H1 (cell line): ENCODE data around the gene MCRS1. TPM values are rescaled to one million over a fixed set of nuclear protein-coding genes. Genes with fewer than 3 reads are reported as not detected.

ENCODE experiments used
- CBX8 ChIP-seq: fragments of 300-800, 300-1000 bp; sonication (generic); IDR thresholded peaks from 2 replicates; pipeline ENCODE4 v1.7.1; 2016; ENCODE audit warnings: low read depth, low read length, borderline replicate concordance
- CHD7 ChIP-seq: fragments of 300-600 bp; sonication (generic); IDR thresholded peaks from 2 replicates; pipeline ENCODE4 v1.7.1; 2012; ENCODE audit warnings: low read length, moderate library complexity, mild to moderate bottlenecking, inconsistent platforms; ENCODE audit not compliant: insufficient replicate concordance
- FOSL1 ChIP-seq: IDR thresholded peaks from 2 replicates; pipeline ENCODE4 v1.6.1; 2011; ENCODE audit warnings: mild to moderate bottlenecking, low read depth, low read length, moderate library complexity; ENCODE audit not compliant: insufficient read depth
- NANOG ChIP-seq: IDR thresholded peaks from 2 replicates; pipeline ENCODE4 v1.6.1; 2011; ENCODE audit warnings: low read length, low read depth, mild to moderate bottlenecking, inconsistent platforms; ENCODE audit not compliant: insufficient read depth, poor library complexity, severe bottlenecking
- NRF1 ChIP-seq: IDR thresholded peaks from 2 replicates; pipeline ENCODE4 v1.6.1; 2011; ENCODE audit warnings: mild to moderate bottlenecking, low read depth, low read length, improper control_type of control experiment
- SP2 ChIP-seq: IDR thresholded peaks from 2 replicates; pipeline ENCODE4 v1.6.1; 2012; ENCODE audit warnings: mild to moderate bottlenecking, low read length, inconsistent platforms
- polyA plus RNA-seq, 7 experiments: library from polyadenylated mRNA; depleted of rRNA in 3 of 7; stranded (reverse) in 5 of 7; unstranded in 2 of 7; fragments of >200 nt in 5 of 7; fragments of 200-250 nt in 2 of 7; gene quantifications; 1 replicate in 5 of 7; 2 replicates in 1 of 7; 4 replicates in 1 of 7; pipeline versions ENCODE4 v1.2.1 to v1.2.3, GENCODE V29; 2011 to 2013; ENCODE audit warnings: missing spikeins in 2 of 7, mixed read lengths in 2 of 7
- total RNA-seq: library from RNA; stranded (reverse); fragmentation: NEBNext Ultra II Directional; extraction: Animal tissue kit (Norgen Biotek cat#: 25700); gene quantifications from 2 replicates; pipeline ENCODE4 v1.2.1, GENCODE V29; 2021

Gene MCRS1
- total and polyA plus RNA-seq, 2 of the 8 experiments (the other 6 are each of a cell fraction or from before 2014, with no cell fraction given): 90.3 to 139 TPM

GRCh38 chr12:49541911-49542505 is 25.9 kb downstream of the MCRS1 start (continued):
- TF ChIP-seq CBX8 (no peak), NRF1 (no peak), SP2 (no peak), NANOG (no peak), CHD7 (no peak), FOSL1 (no peak)
